ENCODE data around the gene RYR2. TPM values are rescaled to one million over a fixed set of nuclear protein-coding genes. Genes with fewer than 3 reads are reported as not detected.

The RYR2 gene
- total RNA-seq, 4 donors from 2014 or later: 0.53 to 1.2 (median 0.57) TPM

DNA sequence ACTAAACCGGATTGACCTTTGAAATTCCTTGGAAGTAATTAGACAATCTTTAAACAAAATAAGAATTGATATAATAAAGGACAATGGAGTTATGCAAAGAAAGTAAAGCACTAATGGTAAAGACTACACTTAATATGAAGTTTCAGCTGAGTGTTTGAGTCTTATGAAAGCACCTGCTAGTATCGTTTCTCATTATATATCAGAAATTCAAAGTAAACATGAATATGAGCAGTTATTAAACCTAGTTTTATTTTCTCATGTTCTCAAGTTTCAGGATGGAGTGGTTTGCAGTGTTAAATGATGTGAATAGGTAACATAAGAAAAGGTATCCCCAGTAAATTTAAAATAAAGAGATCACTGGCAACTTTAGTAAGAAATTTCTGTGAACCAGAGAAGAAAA lies 660.2 kb downstream of the RYR2 start:
- no peaks in the 10 kb centered on the region for H3K36me3 ChIP-seq
- H3K27ac ChIP-seq: no peak overlapping the region
- TF ChIP-seq, protein P1, sequence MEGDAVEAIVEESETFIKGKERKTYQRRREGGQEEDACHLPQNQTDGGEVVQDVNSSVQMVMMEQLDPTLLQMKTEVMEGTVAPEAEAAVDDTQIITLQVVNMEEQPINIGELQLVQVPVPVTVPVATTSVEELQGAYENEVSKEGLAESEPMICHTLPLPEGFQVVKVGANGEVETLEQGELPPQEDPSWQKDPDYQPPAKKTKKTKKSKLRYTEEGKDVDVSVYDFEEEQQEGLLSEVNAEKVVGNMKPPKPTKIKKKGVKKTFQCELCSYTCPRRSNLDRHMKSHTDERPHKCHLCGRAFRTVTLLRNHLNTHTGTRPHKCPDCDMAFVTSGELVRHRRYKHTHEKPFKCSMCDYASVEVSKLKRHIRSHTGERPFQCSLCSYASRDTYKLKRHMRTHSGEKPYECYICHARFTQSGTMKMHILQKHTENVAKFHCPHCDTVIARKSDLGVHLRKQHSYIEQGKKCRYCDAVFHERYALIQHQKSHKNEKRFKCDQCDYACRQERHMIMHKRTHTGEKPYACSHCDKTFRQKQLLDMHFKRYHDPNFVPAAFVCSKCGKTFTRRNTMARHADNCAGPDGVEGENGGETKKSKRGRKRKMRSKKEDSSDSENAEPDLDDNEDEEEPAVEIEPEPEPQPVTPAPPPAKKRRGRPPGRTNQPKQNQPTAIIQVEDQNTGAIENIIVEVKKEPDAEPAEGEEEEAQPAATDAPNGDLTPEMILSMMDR (IDR thresholded peaks at IDR 0.05): no peak
- no peak for TF ChIP-seq POLR2AphosphoS5 (IDR thresholded peaks at IDR 0.05)
- TF ChIP-seq POLR2A (IDR thresholded peaks at IDR 0.05): no peak
- no peak for TF ChIP-seq EP300 (IDR thresholded peaks at IDR 0.05)
- WGBS: 87% methylated on average over 2 of the region's 2 CpGs
- H3K4me3 ChIP-seq: no peak overlapping the region
- H3K4me1 ChIP-seq: no peaks in the 10 kb centered on the region
- no peak for DNase-seq (ENCODE audit: low spot score in 2 of 2)
- H3K27me3 ChIP-seq: no peaks in the 10 kb centered on the region
- H3K9me3 ChIP-seq: no peaks in the 10 kb centered on the region

DNA sequence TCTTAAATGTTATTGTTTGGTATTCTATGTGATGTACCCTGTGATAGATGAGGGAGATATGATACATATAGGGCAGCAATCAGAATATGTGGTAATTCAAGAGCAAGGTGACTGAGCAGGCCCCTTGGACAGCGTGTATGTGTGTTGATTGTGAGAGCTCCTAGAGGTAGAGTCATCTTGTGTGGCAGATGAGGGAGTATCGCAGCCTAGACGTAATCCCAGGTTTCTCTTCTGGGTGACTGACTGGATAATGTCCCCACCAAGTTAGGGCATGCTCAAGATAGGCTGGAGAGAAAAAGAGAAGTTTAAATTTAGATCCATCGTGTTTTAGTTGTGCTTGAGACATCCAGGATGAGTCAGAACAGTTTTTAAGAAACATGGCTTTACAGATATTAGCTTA lies 663.5 kb downstream of the RYR2 start:
- no peak overlapping the region for H3K27ac ChIP-seq
- 43% methylated on average over 4 of the region's 4 CpGs for WGBS

DNA sequence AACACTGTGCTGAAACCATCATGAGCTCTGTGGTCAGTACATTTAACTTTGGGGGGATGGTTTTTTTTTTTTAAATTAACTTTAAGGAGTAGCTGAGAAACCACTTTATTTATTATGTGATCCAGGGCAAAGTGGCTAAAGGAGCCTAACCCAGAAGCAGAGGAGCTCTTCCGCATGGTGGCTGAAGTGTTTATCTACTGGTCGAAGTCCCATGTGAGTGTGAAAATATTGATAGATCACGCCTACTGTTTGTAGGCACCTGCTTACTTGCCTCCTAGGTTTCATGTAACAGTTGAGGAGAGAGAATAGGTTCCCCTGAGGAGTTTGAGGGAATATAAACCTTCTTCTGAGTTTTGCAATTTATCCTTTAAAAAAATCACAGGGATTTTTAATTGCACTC lies 667.4 kb downstream of the RYR2 start:
- no peaks in the 10 kb centered on the region for H3K27me3 ChIP-seq
- 83% methylated on average over 3 of the region's 3 CpGs for WGBS
- no peak for DNase-seq (ENCODE audit: low spot score in 2 of 2)
- H3K27ac ChIP-seq: no peak overlapping the region
- no peaks in the 10 kb centered on the region for H3K36me3 ChIP-seq
- H3K4me3 ChIP-seq: no peak overlapping the region
- H3K9me3 ChIP-seq: no peaks in the 10 kb centered on the region
- H3K4me1 ChIP-seq: no peaks in the 10 kb centered on the region
- TF ChIP-seq POLR2AphosphoS5 (IDR thresholded peaks at IDR 0.05): no peak
- no peak for TF ChIP-seq EP300 (IDR thresholded peaks at IDR 0.05)

More for the DNA sequence above, 663.5 kb downstream of the RYR2 start:
- TF ChIP-seq, protein P1 (IDR thresholded peaks at IDR 0.05): no peak
- no peak for TF ChIP-seq POLR2A (IDR thresholded peaks at IDR 0.05)
- TF ChIP-seq EP300 (IDR thresholded peaks at IDR 0.05): no peak
- no peak for TF ChIP-seq POLR2AphosphoS5 (IDR thresholded peaks at IDR 0.05)
- no peaks in the 10 kb centered on the region for H3K4me1 ChIP-seq
- no peaks in the 10 kb centered on the region for H3K36me3 ChIP-seq
- no peak overlapping the region for H3K4me3 ChIP-seq
- DNase-seq (ENCODE audit: low spot score in 2 of 2): no peak
- H3K27me3 ChIP-seq: no peaks in the 10 kb centered on the region
- no peaks in the 10 kb centered on the region for H3K9me3 ChIP-seq

DNA sequence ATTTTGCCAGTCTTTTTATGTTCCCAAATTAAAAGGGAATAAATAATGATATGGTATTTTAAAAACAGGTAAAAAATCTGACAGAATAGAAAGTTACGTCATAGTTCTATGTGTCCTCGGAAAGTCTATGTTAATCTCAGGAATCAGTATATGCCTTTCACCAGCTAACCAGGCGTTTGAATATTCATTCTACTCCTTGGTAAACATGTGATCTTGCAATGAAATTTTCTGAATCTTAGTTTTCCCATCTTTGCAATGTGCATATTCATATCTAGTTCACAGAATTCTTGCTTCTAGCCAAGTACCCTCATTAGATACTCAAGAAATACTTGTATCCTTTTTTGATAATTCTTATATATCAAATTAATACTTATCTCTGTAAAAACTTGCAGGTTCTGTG lies 669.3 kb downstream of the RYR2 start:
- 88% methylated on average over 3 of the region's 3 CpGs for WGBS
- H3K27ac ChIP-seq: no peak overlapping the region
- H3K36me3 ChIP-seq: no peaks in the 10 kb centered on the region
- no peaks in the 10 kb centered on the region for H3K27me3 ChIP-seq
- no peaks in the 10 kb centered on the region for H3K9me3 ChIP-seq
- H3K4me1 ChIP-seq: no peaks in the 10 kb centered on the region
- TF ChIP-seq POLR2AphosphoS5 (IDR thresholded peaks at IDR 0.05) (no peak), POLR2A (IDR thresholded peaks at IDR 0.05) (no peak), EP300 (IDR thresholded peaks at IDR 0.05) (no peak)
- TF ChIP-seq, protein P1 (IDR thresholded peaks at IDR 0.05): no peak
- no peak overlapping the region for H3K4me3 ChIP-seq
- DNase-seq (ENCODE audit: low spot score in 2 of 2): no peak

DNA sequence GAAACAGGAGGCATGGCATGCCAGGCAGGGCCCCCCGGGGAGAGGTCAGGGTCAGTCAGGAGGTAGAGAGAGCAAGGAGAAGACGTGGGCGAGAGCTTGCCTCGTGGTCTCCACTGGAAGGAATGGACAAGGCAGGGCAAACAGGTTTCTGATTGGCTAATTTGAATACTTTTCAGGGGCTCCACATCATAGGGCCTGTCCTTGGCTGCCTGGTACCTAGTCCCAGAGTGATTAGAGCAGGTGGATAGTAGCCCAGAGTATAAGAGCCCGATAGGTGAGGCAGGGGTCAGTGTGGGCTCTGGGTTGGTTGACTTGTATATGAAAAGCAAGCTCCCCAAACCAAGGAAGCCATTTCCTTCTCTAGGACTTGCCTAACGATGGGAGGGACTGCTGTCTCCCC lies 670.1 kb downstream of the RYR2 start:
- Histone ChIP-seq H3K27me3 (no peaks in the 10 kb centered on the region), H3K4me3 (no peak overlapping the region), H3K4me1 (no peaks in the 10 kb centered on the region), H3K27ac (no peak overlapping the region), H3K9me3 (no peaks in the 10 kb centered on the region), H3K36me3 (no peaks in the 10 kb centered on the region)
- 53% methylated on average over 6 of the region's 6 CpGs for WGBS
- TF ChIP-seq EP300 (IDR thresholded peaks at IDR 0.05) (no peak), POLR2A (IDR thresholded peaks at IDR 0.05) (no peak), POLR2AphosphoS5 (IDR thresholded peaks at IDR 0.05) (no peak)
- TF ChIP-seq, protein P1 (IDR thresholded peaks at IDR 0.05): no peak
- DNase-seq (ENCODE audit: low spot score in 2 of 2): no peak

DNA sequence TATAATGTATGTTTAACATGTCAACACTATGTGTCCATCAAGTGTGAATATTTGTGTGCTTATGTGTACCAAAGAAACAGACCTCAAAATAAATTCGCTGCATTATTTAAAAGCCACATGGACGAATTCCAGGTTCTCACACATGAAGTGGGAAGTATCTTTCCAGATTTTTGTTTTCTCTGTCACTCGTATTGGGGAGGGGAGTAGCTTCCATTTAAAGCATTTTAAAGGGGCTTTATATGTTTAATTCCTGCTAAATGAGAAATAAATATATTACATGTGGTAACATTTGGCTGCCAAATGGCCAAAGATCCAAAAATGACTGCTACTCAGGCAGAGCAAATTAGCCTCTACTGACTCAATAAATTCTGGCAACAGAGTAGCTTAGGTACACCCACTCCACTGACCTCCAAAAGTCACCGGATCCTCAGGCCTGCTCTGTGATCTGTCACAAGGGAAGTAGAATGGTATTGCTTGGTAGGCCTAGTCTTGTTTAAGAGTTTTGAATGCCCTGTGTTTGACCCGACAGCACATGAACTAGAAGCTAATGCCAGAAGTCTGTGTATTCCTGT lies 670.7 kb downstream of the RYR2 start:
- Histone ChIP-seq H3K4me1 (no peaks in the 10 kb centered on the region), H3K36me3 (no peaks in the 10 kb centered on the region), H3K4me3 (no peak overlapping the region), H3K27me3 (no peaks in the 10 kb centered on the region), H3K27ac (no peak overlapping the region), H3K9me3 (no peaks in the 10 kb centered on the region)
- WGBS: 66% methylated on average over 5 of the region's 5 CpGs
- TF ChIP-seq POLR2A (IDR thresholded peaks at IDR 0.05): no peak
- no peak for TF ChIP-seq EP300 (IDR thresholded peaks at IDR 0.05)
- TF ChIP-seq, protein P1 (IDR thresholded peaks at IDR 0.05): no peak
- no peak for TF ChIP-seq POLR2AphosphoS5 (IDR thresholded peaks at IDR 0.05)
- DNase-seq (ENCODE audit: low spot score in 2 of 2): no peak

All from suprapubic skin (tissue), 4 donors.